GM12878 (cell line): Measurements from ENCODE around the gene PDS5A. TPM values are rescaled to one million over a fixed set of nuclear protein-coding genes. Genes with fewer than 3 reads are reported as not detected.

Experiments used
- CHD4 ChIP-seq: fragments of 200-600 bp; sonication (generic); IDR thresholded peaks from 2 replicates; pipeline ENCODE4 v1.6.1; 2016; ENCODE audit warnings: mild to moderate bottlenecking
- EED ChIP-seq: sonication (generic); IDR thresholded peaks from 2 replicates; pipeline ENCODE4 v1.6.1; 2016; ENCODE audit warnings: antibody characterized with exemption, low read depth
- EGR1 ChIP-seq, 2 experiments: IDR thresholded peaks; 1 replicate in 1 of 2; 2 replicates in 1 of 2; pipeline ENCODE4 v1.6.1; 2011 to 2012; ENCODE audit warnings: low read depth in 2 of 2, low read length in 2 of 2, borderline replicate concordance in 1 of 2, mild to moderate bottlenecking in 1 of 2, moderate library complexity in 1 of 2
- IKZF2 ChIP-seq, 2 experiments: fragments of 450-650 bp; IDR thresholded peaks; 2 replicates each; pipeline ENCODE4 v1.6.1; 2017; ENCODE audit warnings: mild to moderate bottlenecking in 2 of 2, moderate library complexity in 2 of 2
- IRF4 ChIP-seq: IDR thresholded peaks from 2 replicates; pipeline ENCODE4 v1.6.1; 2011; ENCODE audit warnings: low read depth, low read length
- JUNB ChIP-seq: IDR thresholded peaks from 2 replicates; pipeline ENCODE4 v1.6.1; 2016; ENCODE audit warnings: antibody characterized with exemption, mild to moderate bottlenecking
- NBN ChIP-seq: fragments of 450-650 bp; IDR thresholded peaks from 2 replicates; pipeline ENCODE4 v1.6.1; 2016
- NFYB ChIP-seq: IDR thresholded peaks from 2 replicates; pipeline ENCODE4 v1.6.1; 2011; ENCODE audit warnings: low read depth, mild to moderate bottlenecking, low read length, improper control_type of control experiment, moderate library complexity; ENCODE audit not compliant: insufficient read depth
- POLR2A ChIP-seq: IDR thresholded peaks from 2 replicates; pipeline ENCODE4 v1.6.1; 2011; ENCODE audit warnings: low read depth, mild to moderate bottlenecking, low read length
- POLR2AphosphoS2 ChIP-seq: IDR thresholded peaks from 2 replicates; pipeline ENCODE4 v1.6.1; 2011; ENCODE audit warnings: low read depth, mild to moderate bottlenecking, low read length, improper control_type of control experiment, moderate library complexity
- RBBP5 ChIP-seq: fragments of 200-600 bp; sonication (generic); conservative IDR thresholded peaks from 2 replicates; pipeline ENCODE4 v1.6.1; 2016
- RELA ChIP-seq: fragments of 450-650 bp; IDR thresholded peaks from 2 replicates; pipeline ENCODE4 v1.8.0; 2014; ENCODE audit warnings: borderline replicate concordance; ENCODE audit not compliant: partially characterized antibody
- RUNX3 ChIP-seq: IDR thresholded peaks from 2 replicates; pipeline ENCODE4 v1.6.1; 2012; ENCODE audit warnings: low read length, inconsistent platforms
- STAT1 ChIP-seq: fragments of 450-650 bp; conservative IDR thresholded peaks from 2 replicates; pipeline ENCODE4 v1.6.1; 2014; ENCODE audit warnings: antibody characterized with exemption, mild to moderate bottlenecking
- SUZ12 ChIP-seq: fragments of 200-600 bp; sonication (generic); IDR thresholded peaks from one replicate; pipeline ENCODE4 v1.6.1; 2018; ENCODE audit warnings: antibody characterized with exemption, mild to moderate bottlenecking; ENCODE audit not compliant: unreplicated experiment
- TBL1XR1 ChIP-seq: IDR thresholded peaks from 2 replicates; pipeline ENCODE4 v1.6.1; 2012; ENCODE audit warnings: low read depth, low read length, improper control_type of control experiment
- TCF7 ChIP-seq: IDR thresholded peaks from 2 replicates; pipeline ENCODE4 v1.6.1; 2014; ENCODE audit warnings: antibody characterized with exemption, borderline replicate concordance
- YY1 ChIP-seq: IDR thresholded peaks from 2 replicates; pipeline ENCODE4 v1.6.1; 2011; ENCODE audit warnings: low read depth, mild to moderate bottlenecking, low read length
- ZNF24 ChIP-seq: fragments of 450-650 bp; IDR thresholded peaks from 2 replicates; pipeline ENCODE4 v1.6.1; 2017; ENCODE audit warnings: antibody characterized with exemption, mild to moderate bottlenecking
- ZNF274 ChIP-seq: IDR thresholded peaks from one replicate; pipeline ENCODE4 v1.8.0; 2011; ENCODE audit not compliant: insufficient read length, insufficient read depth
- polyA plus RNA-seq, 11 experiments: library from polyadenylated mRNA; depleted of rRNA in 4 of 11; unstranded in 6 of 11; stranded (reverse) in 5 of 11; fragments of >200 nt; fragmentation: Nextera tagmentation in 4 of 11; fragmentation: Illumina TruSeq in 1 of 11; extraction: Ambion mirVana in 4 of 11; extraction: Trizol in 1 of 11; gene quantifications; 1 replicate in 1 of 11; 2 replicates in 10 of 11; pipeline versions ENCODE4 v1.2.1 to v1.2.3, GENCODE V29; 2011 to 2016; ENCODE audit warnings: inconsistent platforms in 2 of 11, missing spikeins in 2 of 11, low read depth in 1 of 11
- total RNA-seq, 4 experiments: library from RNA; depleted of rRNA in 3 of 4; stranded (reverse); fragments of >200 nt in 3 of 4; fragmentation: Illumina TruSeq in 1 of 4; extraction: Trizol in 1 of 4; gene quantifications; 2 replicates each; pipeline versions ENCODE4 v1.2.1 to v1.2.3, GENCODE V29; 2013 to 2021
- TF ChIP-seq, protein P1 (sequence below): fragments of 450-650 bp; IDR thresholded peaks from 2 replicates; pipeline ENCODE4 v1.6.1; 2016; ENCODE audit warnings: mild to moderate bottlenecking
- TF ChIP-seq, protein P2 (sequence below): IDR thresholded peaks from 2 replicates; pipeline ENCODE4 v1.6.1; 2012; ENCODE audit warnings: mild to moderate bottlenecking, low read depth, low read length
- TF ChIP-seq, protein P3 (sequence below): IDR thresholded peaks from 2 replicates; pipeline ENCODE4 v1.6.1; 2011; ENCODE audit warnings: borderline replicate concordance, low read depth, mild to moderate bottlenecking, moderate library complexity, low read length; ENCODE audit not compliant: insufficient read depth, poor library complexity, severe bottlenecking
- TF ChIP-seq, protein P4 (sequence below): fragments of 450-650 bp; IDR thresholded peaks from 2 replicates; pipeline ENCODE4 v1.6.1; 2014; ENCODE audit warnings: mild to moderate bottlenecking

PDS5A gene
- total and polyA plus RNA-seq, 10 of the 15 experiments (the other 5 are each of a cell fraction or from before 2014, with no cell fraction given): 13.7 to 69.7 (median 52.3) TPM

DNA sequence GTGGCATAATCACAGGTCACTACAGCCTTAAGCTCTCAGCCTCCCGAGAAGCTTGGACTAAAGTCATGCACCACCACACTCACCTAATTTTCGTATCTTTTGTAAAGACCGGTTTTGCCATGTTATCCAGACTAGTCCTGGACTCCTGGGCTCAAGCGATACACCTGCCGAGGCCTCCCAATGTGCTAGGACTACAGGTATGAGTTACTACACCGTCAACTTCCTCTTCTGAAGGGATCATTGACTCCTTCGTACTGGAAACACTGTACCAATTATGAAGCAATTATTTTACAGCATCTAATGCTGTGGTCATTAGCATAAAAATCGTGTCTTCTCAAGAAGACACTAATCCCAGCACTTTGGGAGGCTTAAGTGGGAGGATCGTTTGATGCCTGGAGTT, 35.2 kb downstream of the PDS5A start (continued):
- TF ChIP-seq, protein P1, sequence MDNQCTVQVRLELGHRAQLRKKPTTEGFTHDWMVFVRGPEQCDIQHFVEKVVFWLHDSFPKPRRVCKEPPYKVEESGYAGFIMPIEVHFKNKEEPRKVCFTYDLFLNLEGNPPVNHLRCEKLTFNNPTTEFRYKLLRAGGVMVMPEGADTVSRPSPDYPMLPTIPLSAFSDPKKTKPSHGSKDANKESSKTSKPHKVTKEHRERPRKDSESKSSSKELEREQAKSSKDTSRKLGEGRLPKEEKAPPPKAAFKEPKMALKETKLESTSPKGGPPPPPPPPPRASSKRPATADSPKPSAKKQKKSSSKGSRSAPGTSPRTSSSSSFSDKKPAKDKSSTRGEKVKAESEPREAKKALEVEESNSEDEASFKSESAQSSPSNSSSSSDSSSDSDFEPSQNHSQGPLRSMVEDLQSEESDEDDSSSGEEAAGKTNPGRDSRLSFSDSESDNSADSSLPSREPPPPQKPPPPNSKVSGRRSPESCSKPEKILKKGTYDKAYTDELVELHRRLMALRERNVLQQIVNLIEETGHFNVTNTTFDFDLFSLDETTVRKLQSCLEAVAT: no peak
- TF ChIP-seq, protein P2, sequence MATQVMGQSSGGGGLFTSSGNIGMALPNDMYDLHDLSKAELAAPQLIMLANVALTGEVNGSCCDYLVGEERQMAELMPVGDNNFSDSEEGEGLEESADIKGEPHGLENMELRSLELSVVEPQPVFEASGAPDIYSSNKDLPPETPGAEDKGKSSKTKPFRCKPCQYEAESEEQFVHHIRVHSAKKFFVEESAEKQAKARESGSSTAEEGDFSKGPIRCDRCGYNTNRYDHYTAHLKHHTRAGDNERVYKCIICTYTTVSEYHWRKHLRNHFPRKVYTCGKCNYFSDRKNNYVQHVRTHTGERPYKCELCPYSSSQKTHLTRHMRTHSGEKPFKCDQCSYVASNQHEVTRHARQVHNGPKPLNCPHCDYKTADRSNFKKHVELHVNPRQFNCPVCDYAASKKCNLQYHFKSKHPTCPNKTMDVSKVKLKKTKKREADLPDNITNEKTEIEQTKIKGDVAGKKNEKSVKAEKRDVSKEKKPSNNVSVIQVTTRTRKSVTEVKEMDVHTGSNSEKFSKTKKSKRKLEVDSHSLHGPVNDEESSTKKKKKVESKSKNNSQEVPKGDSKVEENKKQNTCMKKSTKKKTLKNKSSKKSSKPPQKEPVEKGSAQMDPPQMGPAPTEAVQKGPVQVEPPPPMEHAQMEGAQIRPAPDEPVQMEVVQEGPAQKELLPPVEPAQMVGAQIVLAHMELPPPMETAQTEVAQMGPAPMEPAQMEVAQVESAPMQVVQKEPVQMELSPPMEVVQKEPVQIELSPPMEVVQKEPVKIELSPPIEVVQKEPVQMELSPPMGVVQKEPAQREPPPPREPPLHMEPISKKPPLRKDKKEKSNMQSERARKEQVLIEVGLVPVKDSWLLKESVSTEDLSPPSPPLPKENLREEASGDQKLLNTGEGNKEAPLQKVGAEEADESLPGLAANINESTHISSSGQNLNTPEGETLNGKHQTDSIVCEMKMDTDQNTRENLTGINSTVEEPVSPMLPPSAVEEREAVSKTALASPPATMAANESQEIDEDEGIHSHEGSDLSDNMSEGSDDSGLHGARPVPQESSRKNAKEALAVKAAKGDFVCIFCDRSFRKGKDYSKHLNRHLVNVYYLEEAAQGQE: no peak
- TF ChIP-seq POLR2AphosphoS2 (no peak), EGR1 (IDR thresholded peaks at IDR 0.05; ENCODE audit: borderline replicate concordance in 1 of 2, low read depth in 2 of 2, low read length in 2 of 2) (no peak), TCF7 (no peak), NBN (no peak), YY1 (no peak), IKZF2 (IDR thresholded peaks at IDR 0.05) (peak; percentile 23 to 34; a peak in 1 of 4 replicates), ZNF24 (no peak), RBBP5 (no peak), RELA (no peak), EED (peak; percentile 64; the same call in 1 of the 2 replicates), STAT1 (no peak), TBL1XR1 (no peak), SUZ12 (no peak), RUNX3 (0 out of 2 replicates have a peak, but pooled peaks have one; percentile 12), POLR2A (no peak), ZNF274 (no peak), JUNB (0 out of 2 replicates have a peak, but pooled peaks have one; percentile 15), IRF4 (0 out of 2 replicates have a peak, but pooled peaks have one; percentile 29), NFYB (no peak), CHD4 (no peak)
- TF ChIP-seq, protein P3, sequence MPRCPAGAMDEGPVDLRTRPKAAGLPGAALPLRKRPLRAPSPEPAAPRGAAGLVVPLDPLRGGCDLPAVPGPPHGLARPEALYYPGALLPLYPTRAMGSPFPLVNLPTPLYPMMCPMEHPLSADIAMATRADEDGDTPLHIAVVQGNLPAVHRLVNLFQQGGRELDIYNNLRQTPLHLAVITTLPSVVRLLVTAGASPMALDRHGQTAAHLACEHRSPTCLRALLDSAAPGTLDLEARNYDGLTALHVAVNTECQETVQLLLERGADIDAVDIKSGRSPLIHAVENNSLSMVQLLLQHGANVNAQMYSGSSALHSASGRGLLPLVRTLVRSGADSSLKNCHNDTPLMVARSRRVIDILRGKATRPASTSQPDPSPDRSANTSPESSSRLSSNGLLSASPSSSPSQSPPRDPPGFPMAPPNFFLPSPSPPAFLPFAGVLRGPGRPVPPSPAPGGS: no peak
- TF ChIP-seq, protein P4, sequence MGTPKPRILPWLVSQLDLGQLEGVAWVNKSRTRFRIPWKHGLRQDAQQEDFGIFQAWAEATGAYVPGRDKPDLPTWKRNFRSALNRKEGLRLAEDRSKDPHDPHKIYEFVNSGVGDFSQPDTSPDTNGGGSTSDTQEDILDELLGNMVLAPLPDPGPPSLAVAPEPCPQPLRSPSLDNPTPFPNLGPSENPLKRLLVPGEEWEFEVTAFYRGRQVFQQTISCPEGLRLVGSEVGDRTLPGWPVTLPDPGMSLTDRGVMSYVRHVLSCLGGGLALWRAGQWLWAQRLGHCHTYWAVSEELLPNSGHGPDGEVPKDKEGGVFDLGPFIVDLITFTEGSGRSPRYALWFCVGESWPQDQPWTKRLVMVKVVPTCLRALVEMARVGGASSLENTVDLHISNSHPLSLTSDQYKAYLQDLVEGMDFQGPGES: no peak
